OCI-LY7 (cell line): ENCODE measurements around the gene EME1. TPM values are rescaled to one million over a fixed set of nuclear protein-coding genes. Genes with fewer than 3 reads are reported as not detected.

Source experiments
- BruUV-seq: library from RNA; stranded (reverse); fragments of 400-500 nt; replicated peaks from 2 replicates; lab custom pipeline; 2021; lab: Mats Ljungman, UMichigan
- CTCF ChIA-PET: fragments of 300-600 bp; sonication (Branson Sonifier 250); formaldehyde crosslinking; loops from one replicate; lab custom pipeline; 2022; ENCODE audit warnings: antibody characterized with exemption; ENCODE audit not compliant: unreplicated experiment; lab: Charles Lee
- POLR2A ChIA-PET: fragments of 300-600 bp; sonication (Branson Sonifier 250); formaldehyde crosslinking; loops from one replicate; lab custom pipeline; 2022; ENCODE audit warnings: antibody characterized with exemption; lab: Charles Lee
- DNase-seq: peaks from one replicate; pipeline ENCODE4 v3.0.0-alpha.2; 2015; ENCODE audit warnings: low spot score
- H2AFZ ChIP-seq: fragments of 200-600 bp; sonication (generic), shearing (Covaris generic); 2 replicates; pipeline ENCODE4 v1.6.1; 2014; ENCODE audit warnings: mild to moderate bottlenecking, antibody characterized with exemption, low read length, moderate library complexity
- H3K27ac ChIP-seq: fragments of 200-600 bp; sonication (generic); 2 replicates; pipeline ENCODE4 v1.5.1; 2014; ENCODE audit warnings: mixed run types, low read depth, mild to moderate bottlenecking, moderate library complexity, low read length, inconsistent platforms; ENCODE audit not compliant: poor library complexity, severe bottlenecking
- H3K36me3 ChIP-seq: fragments of 200-600 bp; sonication (generic); 2 replicates; pipeline ENCODE4 v1.6.1; 2014; ENCODE audit warnings: mild to moderate bottlenecking, antibody characterized with exemption, low read length, moderate library complexity, mixed read lengths; ENCODE audit not compliant: insufficient read depth
- H3K4me1 ChIP-seq: fragments of 200-600 bp; sonication (generic); 2 replicates; pipeline ENCODE4 v1.5.1; 2014; ENCODE audit warnings: mild to moderate bottlenecking, low read length; ENCODE audit not compliant: insufficient read depth, poor library complexity, severe bottlenecking
- H3K4me2 ChIP-seq: fragments of 200-600 bp; sonication (generic); 2 replicates; pipeline ENCODE4 v1.6.1; 2014; ENCODE audit warnings: mild to moderate bottlenecking, low read length
- H3K4me3 ChIP-seq: fragments of 200-600 bp; sonication (generic); 2 replicates; pipeline ENCODE4 v1.5.1; 2014; ENCODE audit warnings: mild to moderate bottlenecking, low read depth, low read length; ENCODE audit not compliant: poor library complexity, severe bottlenecking
- H3K79me2 ChIP-seq: fragments of 200-600 bp; sonication (generic); 2 replicates; pipeline ENCODE4 v1.6.1; 2016; ENCODE audit warnings: low read depth, mild to moderate bottlenecking, low read length, moderate library complexity, mixed read lengths; ENCODE audit not compliant: insufficient read depth
- H3K9me2 ChIP-seq: fragments of 200-600 bp; sonication (generic); 2 replicates; pipeline ENCODE4 v1.6.1; 2016; ENCODE audit warnings: mild to moderate bottlenecking, low read length, mixed read lengths; ENCODE audit not compliant: insufficient read depth
- H3K9me3 ChIP-seq: fragments of 200-600 bp; sonication (generic); 2 replicates; pipeline ENCODE4 v1.6.1; 2014; ENCODE audit warnings: mild to moderate bottlenecking, mixed run types, low read length, mixed read lengths
- H4K20me1 ChIP-seq: fragments of 200-600 bp; sonication (generic); 2 replicates; pipeline ENCODE4 v1.6.1; 2014; ENCODE audit warnings: mild to moderate bottlenecking, antibody characterized with exemption, low read length, moderate library complexity, mixed read lengths; ENCODE audit not compliant: insufficient read depth
- EZH2phosphoT487 ChIP-seq: fragments of 200-600 bp; sonication (generic); IDR thresholded peaks from 2 replicates; pipeline ENCODE4 v1.6.1; 2018; ENCODE audit warnings: low read depth, borderline replicate concordance, mild to moderate bottlenecking, mixed run types, antibody characterized with exemption, low read length, moderate library complexity, mixed read lengths
- intact Hi-C: fragments of 100-400 bp; cut with micrococcal nuclease; formaldehyde crosslinking; loops from one replicate; pipeline ENCODE4 v1.10.0; 2022; ENCODE audit not compliant: unreplicated experiment
- total RNA-seq, 2 experiments: library from RNA; depleted of rRNA in 1 of 2; stranded (reverse); fragments of >200 nt in 1 of 2; shearing (Covaris generic) in 1 of 2; gene quantifications; 2 replicates each; pipeline ENCODE4 v1.2.3, GENCODE V29; 2014 to 2022
- TF ChIP-seq, protein P1 (sequence below): fragments of 200-600 bp; sonication (generic); conservative IDR thresholded peaks from 2 replicates; pipeline ENCODE4 v1.5.1; 2014; ENCODE audit warnings: mild to moderate bottlenecking, antibody characterized with exemption, low read length, moderate library complexity, mixed read lengths

The EME1 gene
- total RNA-seq, 2 experiments from 2014 or later: 25.2 to 34.2 TPM

GRCh38 chr17:50424996-50425681 is 52.1 kb downstream of the EME1 start:
- TF ChIP-seq, protein P1, sequence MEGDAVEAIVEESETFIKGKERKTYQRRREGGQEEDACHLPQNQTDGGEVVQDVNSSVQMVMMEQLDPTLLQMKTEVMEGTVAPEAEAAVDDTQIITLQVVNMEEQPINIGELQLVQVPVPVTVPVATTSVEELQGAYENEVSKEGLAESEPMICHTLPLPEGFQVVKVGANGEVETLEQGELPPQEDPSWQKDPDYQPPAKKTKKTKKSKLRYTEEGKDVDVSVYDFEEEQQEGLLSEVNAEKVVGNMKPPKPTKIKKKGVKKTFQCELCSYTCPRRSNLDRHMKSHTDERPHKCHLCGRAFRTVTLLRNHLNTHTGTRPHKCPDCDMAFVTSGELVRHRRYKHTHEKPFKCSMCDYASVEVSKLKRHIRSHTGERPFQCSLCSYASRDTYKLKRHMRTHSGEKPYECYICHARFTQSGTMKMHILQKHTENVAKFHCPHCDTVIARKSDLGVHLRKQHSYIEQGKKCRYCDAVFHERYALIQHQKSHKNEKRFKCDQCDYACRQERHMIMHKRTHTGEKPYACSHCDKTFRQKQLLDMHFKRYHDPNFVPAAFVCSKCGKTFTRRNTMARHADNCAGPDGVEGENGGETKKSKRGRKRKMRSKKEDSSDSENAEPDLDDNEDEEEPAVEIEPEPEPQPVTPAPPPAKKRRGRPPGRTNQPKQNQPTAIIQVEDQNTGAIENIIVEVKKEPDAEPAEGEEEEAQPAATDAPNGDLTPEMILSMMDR: no peak
- TF ChIP-seq EZH2phosphoT487: no peak
- H3K9me3 ChIP-seq: no peaks in the 10 kb centered on the region
- no peaks in the 10 kb centered on the region for H3K79me2 ChIP-seq
- H3K9me2 ChIP-seq: no peaks in the 10 kb centered on the region
- peak overlapping the region; percentile 85; the same call in 1 of the 2 replicates for H2AFZ ChIP-seq
- H4K20me1 ChIP-seq: no peaks in the 10 kb centered on the region
- peak overlapping the region; percentile 76 for H3K4me3 ChIP-seq
- H3K4me1 ChIP-seq: peaks cover 40% of the 10 kb centered on the region
- ChIA-PET CTCF (interaction anchor here (0.6 kb wide), 2 partner anchors 28 to 64 kb away, joined by 3 to 13 read pairs; partner anchors contain the start of gene LRRC59), POLR2A (interaction anchor here (2.2 kb wide), 1 partner anchor 28 kb away, joined by 11 read pairs; the partner anchor contains the start of gene LRRC59)
- intact Hi-C loops: no loop called here
- no peaks in the 10 kb centered on the region for H3K36me3 ChIP-seq
- DNase-seq: no peak
- no TSS peak for BruUV-seq
- no peak overlapping the region for H3K27ac ChIP-seq
- peak overlapping the region; percentile 80 for H3K4me2 ChIP-seq

GRCh38 chr17:50425682-50426471 is 52.8 kb downstream of the EME1 start, which contains the start of gene ACSF2:
Gene ACSF2 (plus strand): TSS chr17:50426218. CDS start chr17:50426262, 44 bp downstream.
- ChIA-PET POLR2A (interaction anchor here (0.7 to 2.2 kb wide), 2 partner anchors 28 to 53 kb away, joined by 3 to 11 read pairs; partner anchors contain the start of genes LRRC59 and RSAD1), CTCF (interaction anchor here (0.6 to 1.1 kb wide), 2 partner anchors 29 to 65 kb away, joined by 4 to 13 read pairs; partner anchors contain the start of gene LRRC59)
- H3K79me2 ChIP-seq: no peaks in the 10 kb centered on the region
- peaks cover 36% of the 10 kb centered on the region for H3K4me1 ChIP-seq
- H3K4me3 ChIP-seq: peak within 1 kb of the TSS; percentile 76
- DNase-seq: peak; percentile 67
- no TSS peak for BruUV-seq
- H3K9me3 ChIP-seq: no peaks in the 10 kb centered on the region
- TF ChIP-seq EZH2phosphoT487: no peak
- TF ChIP-seq, protein P1: no peak
- H3K4me2 ChIP-seq: peak within 1 kb of the TSS; percentile 80
- intact Hi-C loops: loop anchor here (2.0 kb wide), 1 partner anchor 53 kb away; the partner anchor contains the start of gene RSAD1
- H4K20me1 ChIP-seq: no peaks in the 10 kb centered on the region
- peak within 1 kb of the TSS; percentile 85; the same call in 1 of the 2 replicates for H2AFZ ChIP-seq
- peak within 1 kb of the TSS; percentile 54 for H3K27ac ChIP-seq
- H3K9me2 ChIP-seq: no peaks in the 10 kb centered on the region
- H3K36me3 ChIP-seq: no peaks in the 10 kb centered on the region
